Measurements from ENCODE around the gene SERAC1. TPM values are rescaled to one million over a fixed set of nuclear protein-coding genes. Genes with fewer than 3 reads are reported as not detected.
A peak's percentile ranks its signal among the peaks of the same experiment; 100 is the strongest.

SERAC1 gene
- total RNA-seq, 2 donors from 2014 or later = 6.2 to 9.4 TPM

GRCh38 chr6:158078320-158078719, 89.7 kb downstream of the SERAC1 start:
- Histone ChIP-seq H3K36me3 (no peaks in the 10 kb centered on the region), H3K27ac (no peak overlapping the region), H3K9me3 (no peaks in the 10 kb centered on the region), H3K4me3 (no peak overlapping the region), H3K9ac (ENCODE audit: low read depth in 2 of 2, low read length in 2 of 2) (no peak overlapping the region), H3K4me1 (no peaks in the 10 kb centered on the region), H3K27me3 (no peaks in the 10 kb centered on the region)
- intact Hi-C loops (cut with DNase I) = loop anchor here (10.0 kb wide), 1 partner anchor 324 kb away; no protein-coding TSS in a partner anchor
- DNase-seq = no peak
- no peak for TF ChIP-seq CTCF (IDR thresholded peaks at IDR 0.05)

GRCh38 chr6:158077676-158078075, 90.4 kb downstream of the SERAC1 start:
- Histone ChIP-seq H3K4me1 (no peaks in the 10 kb centered on the region), H3K9me3 (no peaks in the 10 kb centered on the region), H3K36me3 (no peaks in the 10 kb centered on the region), H3K27me3 (no peaks in the 10 kb centered on the region), H3K4me3 (no peak overlapping the region), H3K27ac (no peak overlapping the region), H3K9ac (ENCODE audit: low read depth in 2 of 2, low read length in 2 of 2) (no peak overlapping the region)
- DNase-seq = no peak
- TF ChIP-seq CTCF (IDR thresholded peaks at IDR 0.05) = no peak
- intact Hi-C loops (cut with DNase I) = loop anchor here (10.0 kb wide), 1 partner anchor 323 kb away; no protein-coding TSS in a partner anchor

GRCh38 chr6:158076548-158076947, 91.5 kb downstream of the SERAC1 start:
- H3K9me3 ChIP-seq = no peaks in the 10 kb centered on the region
- H3K9ac ChIP-seq (ENCODE audit: low read depth in 2 of 2, low read length in 2 of 2) = no peak overlapping the region
- no peaks in the 10 kb centered on the region for H3K36me3 ChIP-seq
- intact Hi-C loops (cut with DNase I) = loop anchor here (10.0 kb wide), 1 partner anchor 322 kb away; no protein-coding TSS in a partner anchor
- no peak for DNase-seq
- no peak overlapping the region for H3K27ac ChIP-seq
- no peak for TF ChIP-seq CTCF (IDR thresholded peaks at IDR 0.05)
- no peaks in the 10 kb centered on the region for H3K27me3 ChIP-seq
- H3K4me1 ChIP-seq = no peaks in the 10 kb centered on the region
- no peak overlapping the region for H3K4me3 ChIP-seq

- DNase-seq = no peak
- no peak overlapping the region for H3K9ac ChIP-seq (ENCODE audit: low read depth in 2 of 2, low read length in 2 of 2)
- no peaks in the 10 kb centered on the region for H3K27me3 ChIP-seq
- H3K9me3 ChIP-seq = no peaks in the 10 kb centered on the region
- H3K27ac ChIP-seq = no peak overlapping the region
- intact Hi-C loops (cut with DNase I) = loop anchor here (5.0 to 10.0 kb wide), 2 partner anchors 91 to 319 kb away; partner anchors contain the start of gene SYNJ2
- H3K4me1 ChIP-seq = peaks cover under 1% of the 10 kb centered on the region
- no peak for TF ChIP-seq CTCF (IDR thresholded peaks at IDR 0.05)
- no peak overlapping the region for H3K4me3 ChIP-seq
- H3K36me3 ChIP-seq = no peaks in the 10 kb centered on the region
These were observed 94.3 kb downstream of the SERAC1 start for GRCh38 chr6:158073776-158074175.

- Histone ChIP-seq H3K9me3 (no peaks in the 10 kb centered on the region), H3K27me3 (no peaks in the 10 kb centered on the region), H3K4me3 (no peak overlapping the region), H3K4me1 (peaks cover 4% of the 10 kb centered on the region), H3K9ac (ENCODE audit: low read depth in 2 of 2, low read length in 2 of 2) (no peak overlapping the region), H3K27ac (no peak overlapping the region), H3K36me3 (no peaks in the 10 kb centered on the region)
- TF ChIP-seq CTCF (IDR thresholded peaks at IDR 0.05) = peak; percentile 73
- intact Hi-C loops (cut with DNase I) = loop anchor here (5.0 to 10.0 kb wide), 2 partner anchors 90 to 317 kb away; partner anchors contain the start of gene SYNJ2
- DNase-seq = peak; percentile 72
These were observed 95.9 kb downstream of the SERAC1 start for GRCh38 chr6:158072083-158072721.

All from colonic mucosa (tissue), 4 donors.